IMR-90 (cell line): ENCODE measurements around the gene TSEN54. TPM values are rescaled to one million over a fixed set of nuclear protein-coding genes. Genes with fewer than 3 reads are reported as not detected.

Experiments used
- ATAC-seq: fragments of 200-7000 bp; cut with Tn5 transposase; 2 replicates; pipeline ENCODE4 v1.9.1; 2020; ENCODE audit warnings: low read depth, mild to moderate bottlenecking, moderate library complexity
- BruUV-seq: library from RNA; stranded (reverse); fragments of 400-500 nt; replicated peaks from 2 replicates; lab custom pipeline; 2021; lab: Mats Ljungman, UMichigan
- CTCF ChIA-PET: fragments of 300-600 bp; formaldehyde crosslinking; extraction: SDS; loops from one replicate; lab custom pipeline; 2021; ENCODE audit warnings: antibody characterized with exemption; lab: Yijun Ruan, JAX
- POLR2A ChIA-PET: fragments of 300-600 bp; sonication (Branson Sonifier 250); formaldehyde crosslinking; loops from one replicate; lab custom pipeline; 2022; ENCODE audit warnings: antibody characterized with exemption; ENCODE audit not compliant: unreplicated experiment; lab: Charles Lee
- DNase-seq: peaks from one replicate; pipeline ENCODE4 v3.0.0; 2013
- H2AFZ ChIP-seq: replicated peaks from 2 replicates; pipeline ENCODE3; 2013; ENCODE audit warnings: low read length, mild to moderate bottlenecking; ENCODE audit not compliant: poor library complexity
- H2AK5ac ChIP-seq: 2 replicates; pipeline ENCODE4 v1.6.1; 2013; ENCODE audit warnings: low read depth, low read length, inconsistent platforms
- H2AK9ac ChIP-seq: replicated peaks from 2 replicates; pipeline ENCODE3; 2013; ENCODE audit warnings: mild to moderate bottlenecking, low read depth, low read length, moderate library complexity; ENCODE audit not compliant: poor library complexity
- H2BK120ac ChIP-seq: 2 replicates; pipeline ENCODE4 v1.6.1; 2013; ENCODE audit warnings: low read depth, low read length, inconsistent platforms
- H2BK15ac ChIP-seq: 3 replicates; pipeline ENCODE4 v1.6.1; 2013; ENCODE audit warnings: low read depth, low read length, inconsistent platforms
- H2BK20ac ChIP-seq: 2 replicates; pipeline ENCODE4 v1.6.1; 2013; ENCODE audit warnings: low read depth, mild to moderate bottlenecking, inconsistent platforms, low read length, moderate library complexity
- H2BK5ac ChIP-seq: 2 replicates; pipeline ENCODE4 v1.6.1; 2013; ENCODE audit warnings: mild to moderate bottlenecking, low read depth, low read length, inconsistent platforms; ENCODE audit not compliant: poor library complexity, severe bottlenecking
- H3K14ac ChIP-seq: replicated peaks from 2 replicates; pipeline ENCODE4 v1.6.1; 2013; ENCODE audit warnings: low read depth, low read length, inconsistent platforms
- H3K18ac ChIP-seq: 2 replicates; pipeline ENCODE4 v1.6.1; 2013; ENCODE audit warnings: low read depth, low read length, control low read depth
- H3K23ac ChIP-seq: 2 replicates; pipeline ENCODE4 v1.6.1; 2013; ENCODE audit warnings: low read depth, low read length, inconsistent platforms
- H3K27ac ChIP-seq: 2 replicates; pipeline ENCODE4 v1.5.1; 2013; ENCODE audit warnings: mild to moderate bottlenecking, control low read depth, low read length; ENCODE audit not compliant: insufficient read depth
- H3K27me3 ChIP-seq: 2 replicates; pipeline ENCODE4 v1.6.1; 2013; ENCODE audit warnings: low read length; ENCODE audit not compliant: control insufficient read depth, insufficient read depth
- H3K36me3 ChIP-seq: 2 replicates; pipeline ENCODE4 v1.6.1; 2013; ENCODE audit warnings: low read length, mixed read lengths; ENCODE audit not compliant: control insufficient read depth, insufficient read depth
- H3K4ac ChIP-seq: 2 replicates; pipeline ENCODE4 v1.6.1; 2013; ENCODE audit warnings: low read depth, low read length, inconsistent platforms
- H3K4me1 ChIP-seq: 2 replicates; pipeline ENCODE4 v1.6.1; 2013; ENCODE audit warnings: low read length, mixed read lengths; ENCODE audit not compliant: control insufficient read depth, insufficient read depth
- H3K4me2 ChIP-seq: 2 replicates; pipeline ENCODE4 v1.6.1; 2013; ENCODE audit warnings: low read depth, mild to moderate bottlenecking, control low read depth, low read length, moderate library complexity
- H3K4me3 ChIP-seq: 2 replicates; pipeline ENCODE4 v1.5.1; 2013; ENCODE audit warnings: low read depth, mild to moderate bottlenecking, control low read depth, low read length, moderate library complexity; ENCODE audit not compliant: insufficient read depth
- H3K56ac ChIP-seq: 2 replicates; pipeline ENCODE4 v1.6.1; 2013; ENCODE audit warnings: low read length, inconsistent platforms; ENCODE audit not compliant: insufficient read depth; ENCODE audit errors: extremely low read depth
- H3K79me1 ChIP-seq, 2 experiments: 2 replicates each; pipeline ENCODE4 v1.6.1; 2013; ENCODE audit warnings: low read length in 2 of 2, inconsistent platforms in 1 of 2, low read depth in 1 of 2
- H3K9ac ChIP-seq: 2 replicates; pipeline ENCODE4 v1.6.1; 2013; ENCODE audit warnings: low read depth, low read length, control low read depth
- H3K9me1 ChIP-seq: 2 replicates; pipeline ENCODE4 v1.6.1; 2013; ENCODE audit warnings: low read length, inconsistent platforms; ENCODE audit not compliant: insufficient read depth
- H3K9me3 ChIP-seq: 2 replicates; pipeline ENCODE4 v1.6.1; 2013; ENCODE audit warnings: low read length; ENCODE audit not compliant: control insufficient read depth, insufficient read depth
- H4K20me1 ChIP-seq: 2 replicates; pipeline ENCODE4 v1.6.1; 2013; ENCODE audit warnings: low read length, inconsistent platforms; ENCODE audit not compliant: insufficient read depth
- H4K5ac ChIP-seq: 2 replicates; pipeline ENCODE4 v1.6.1; 2013; ENCODE audit warnings: mild to moderate bottlenecking, low read depth, low read length, control low read depth
- H4K8ac ChIP-seq, 2 experiments: 2 replicates each; pipeline ENCODE4 v1.6.1; 2013; ENCODE audit warnings: low read depth in 2 of 2, low read length in 2 of 2, control low read depth in 1 of 2, inconsistent platforms in 1 of 2
- H4K91ac ChIP-seq: 2 replicates; pipeline ENCODE4 v1.6.1; 2013; ENCODE audit warnings: low read depth, low read length, inconsistent platforms; ENCODE audit not compliant: insufficient read depth
- CEBPB ChIP-seq: IDR thresholded peaks from 2 replicates; pipeline ENCODE4 v1.6.1; 2012; ENCODE audit warnings: low read depth, low read length, improper control_type of control experiment
- CHD1 ChIP-seq: IDR thresholded peaks from 2 replicates; pipeline ENCODE4 v1.6.1; 2012; ENCODE audit warnings: low read depth, low read length, improper control_type of control experiment
- CTCF ChIP-seq: conservative IDR thresholded peaks from 2 replicates; pipeline ENCODE4 v1.5.1; 2012; ENCODE audit warnings: mild to moderate bottlenecking, low read depth, low read length, improper control_type of control experiment
- FOS ChIP-seq: fragments of 150-350 bp; IDR thresholded peaks from 2 replicates; pipeline ENCODE4 v1.6.1; 2016; ENCODE audit warnings: low read depth, low read length
- MAFK ChIP-seq: IDR thresholded peaks from 2 replicates; pipeline ENCODE4 v1.6.1; 2012; ENCODE audit warnings: low read depth, low read length, improper control_type of control experiment
- MAZ ChIP-seq: IDR thresholded peaks from 2 replicates; pipeline ENCODE4 v1.6.1; 2012; ENCODE audit warnings: low read depth, mild to moderate bottlenecking, low read length, improper control_type of control experiment, moderate library complexity, borderline replicate concordance
- MXI1 ChIP-seq: IDR thresholded peaks from 2 replicates; pipeline ENCODE4 v1.6.1; 2012; ENCODE audit warnings: low read depth, mild to moderate bottlenecking, low read length, moderate library complexity, borderline replicate concordance
- NFE2L2 ChIP-seq: fragments of 150-350 bp; IDR thresholded peaks from 2 replicates; pipeline ENCODE4 v1.6.1; 2016; ENCODE audit warnings: low read depth, mild to moderate bottlenecking, low read length
- POLR2A ChIP-seq: IDR thresholded peaks from 2 replicates; pipeline ENCODE4 v1.6.1; 2012; ENCODE audit warnings: mild to moderate bottlenecking, low read depth, low read length
- RCOR1 ChIP-seq: IDR thresholded peaks from 2 replicates; pipeline ENCODE4 v1.6.1; 2012; ENCODE audit warnings: mild to moderate bottlenecking, low read length, improper control_type of control experiment; ENCODE audit not compliant: insufficient replicate concordance
- RFX5 ChIP-seq: IDR thresholded peaks from 2 replicates; pipeline ENCODE4 v1.8.0; 2012; ENCODE audit warnings: low read depth, mild to moderate bottlenecking, low read length, moderate library complexity
- SMC3 ChIP-seq: fragments of 150-350 bp; IDR thresholded peaks from 2 replicates; pipeline ENCODE4 v1.6.1; 2016; ENCODE audit warnings: low read depth, mild to moderate bottlenecking, antibody characterized with exemption, low read length, moderate library complexity
- USF2 ChIP-seq: fragments of 150-350 bp; IDR thresholded peaks from 2 replicates; pipeline ENCODE4 v1.6.1; 2017; ENCODE audit warnings: mild to moderate bottlenecking, antibody characterized with exemption, low read length, low read depth
- WGBS, 2 experiments: methylation state at CpG; one replicate each; pipeline versions ENCODE4 v1.1.5 to v1.1.7; 2013; ENCODE audit warnings: missing lambda C conversion rate in 2 of 2; ENCODE audit not compliant: insufficient read length in 1 of 2; ENCODE audit errors: extremely low coverage in 2 of 2; 5-methylcytosine and 5-hydroxymethylcytosine counted together
- dilution Hi-C: fragments of 300-500 bp; cut with HindIII; formaldehyde crosslinking; loops from one replicate; pipeline ENCODE4 v1.14.3; 2018; ENCODE audit warnings: low sequenced_read_pairs; ENCODE audit not compliant: unreplicated experiment
- in situ Hi-C: fragments of 300-500 bp; cut with MboI; formaldehyde crosslinking; loops from 3 replicates; pipeline ENCODE4 v1.14.3; 2019; ENCODE audit warnings: low sequenced_read_pairs, inconsistent platforms, mixed read lengths
- intact Hi-C: fragments of 100-400 bp; cut with micrococcal nuclease; formaldehyde crosslinking; loops from 2 replicates; pipeline ENCODE4 v1.10.0; 2022
- polyA plus RNA-seq, 3 experiments: library from polyadenylated mRNA; depleted of rRNA; stranded (reverse); fragments of >200 nt; gene quantifications; 2 replicates each; pipeline ENCODE4 v1.2.3, GENCODE V29; 2012; ENCODE audit warnings: low replicate concordance in 1 of 3
- total RNA-seq: library from RNA; depleted of rRNA; stranded (reverse); fragments of >200 nt; gene quantifications from 2 replicates; pipeline ENCODE4 v1.2.3, GENCODE V29; 2012
- TF ChIP-seq, protein P1 (sequence below): fragments of 150-350 bp; IDR thresholded peaks from 2 replicates; pipeline ENCODE4 v1.6.1; 2016; ENCODE audit warnings: low read depth, mild to moderate bottlenecking, low read length, moderate library complexity, borderline replicate concordance

The TSEN54 gene
- total and polyA plus RNA-seq, 2 of the 4 experiments (the other 2 are of a cell fraction) = 7.2 to 14.9 TPM

GRCh38 chr17:75565066-75565465, 48.7 kb downstream of the TSEN54 start:
- TF ChIP-seq RFX5 (no peak), CTCF (no peak), SMC3 (no peak), POLR2A (no peak), CHD1 (no peak), USF2 (no peak), CEBPB (no peak), MAZ (no peak), FOS (no peak), RCOR1 (no peak), MAFK (no peak), MXI1 (no peak), NFE2L2 (no peak)
- TF ChIP-seq, protein P1, sequence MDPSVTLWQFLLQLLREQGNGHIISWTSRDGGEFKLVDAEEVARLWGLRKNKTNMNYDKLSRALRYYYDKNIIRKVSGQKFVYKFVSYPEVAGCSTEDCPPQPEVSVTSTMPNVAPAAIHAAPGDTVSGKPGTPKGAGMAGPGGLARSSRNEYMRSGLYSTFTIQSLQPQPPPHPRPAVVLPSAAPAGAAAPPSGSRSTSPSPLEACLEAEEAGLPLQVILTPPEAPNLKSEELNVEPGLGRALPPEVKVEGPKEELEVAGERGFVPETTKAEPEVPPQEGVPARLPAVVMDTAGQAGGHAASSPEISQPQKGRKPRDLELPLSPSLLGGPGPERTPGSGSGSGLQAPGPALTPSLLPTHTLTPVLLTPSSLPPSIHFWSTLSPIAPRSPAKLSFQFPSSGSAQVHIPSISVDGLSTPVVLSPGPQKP = no peak
- intact Hi-C loops (no loop called here), dilution Hi-C loops (no loop called here), in situ Hi-C loops (no loop called here)
- H3K79me1 ChIP-seq = no peaks in the 10 kb centered on the region
- no peak overlapping the region for H3K18ac ChIP-seq
- DNase-seq = peak; percentile 15
- H4K5ac ChIP-seq = no peak overlapping the region
- H3K4me3 ChIP-seq = no peak overlapping the region
- H2BK20ac ChIP-seq = no peak overlapping the region
- peak overlapping the region; percentile 39 for H2AK9ac ChIP-seq
- POLR2A ChIA-PET = no interaction called here
- H3K27me3 ChIP-seq = peaks cover 35% of the 10 kb centered on the region
- no peaks in the 10 kb centered on the region for H3K36me3 ChIP-seq
- no peak overlapping the region for H4K8ac ChIP-seq
- 50% methylated on average over 2 of the region's 7 CpGs; no CpG with 5 or more reads in 1 of the 2 experiments for WGBS, 2 experiments
- no peak overlapping the region for H3K56ac ChIP-seq
- H3K14ac ChIP-seq = no peak overlapping the region
- BruUV-seq = no TSS peak
- H3K9ac ChIP-seq = no peak overlapping the region
- no peaks in the 10 kb centered on the region for H3K9me1 ChIP-seq
- CTCF ChIA-PET = no interaction called here
- no peak overlapping the region for H2BK15ac ChIP-seq
- no peak overlapping the region for H3K27ac ChIP-seq
- ATAC-seq = peak; percentile 57
- H2AK5ac ChIP-seq = no peak overlapping the region
- no peaks in the 10 kb centered on the region for H4K20me1 ChIP-seq
- no peaks in the 10 kb centered on the region for H3K9me3 ChIP-seq
- no peak overlapping the region for H3K4ac ChIP-seq
- no peak overlapping the region for H2BK120ac ChIP-seq
- peaks cover 1% of the 10 kb centered on the region; the same call in 1 of the 2 replicates for H3K4me1 ChIP-seq
- H4K91ac ChIP-seq = no peak overlapping the region
- H2BK5ac ChIP-seq = no peak overlapping the region
- no peak overlapping the region for H2AFZ ChIP-seq
- no peak overlapping the region for H3K4me2 ChIP-seq
- no peak overlapping the region for H3K23ac ChIP-seq
